K562 (cell line): Measurements from ENCODE around the gene DAPK2. TPM values are rescaled to one million over a fixed set of nuclear protein-coding genes. Genes with fewer than 3 reads are reported as not detected.

Experiments
- ATAC-seq: fragments of 200-7000 bp; cut with Tn5 transposase; 3 replicates; pipeline ENCODE4 v1.9.1; 2020; ENCODE audit warnings: moderate library complexity
- BruUV-seq: library from RNA; stranded (reverse); fragments of 400-500 nt; replicated peaks from 2 replicates; lab custom pipeline; 2021; lab: Mats Ljungman, UMichigan
- CTCF ChIA-PET: fragments of 300-600 bp; formaldehyde crosslinking; extraction: SDS; loops from one replicate; lab custom pipeline; 2021; ENCODE audit warnings: low intra/inter-chr PET ratio; lab: Yijun Ruan, JAX
- POLR2A ChIA-PET: fragments of 300-600, 350-650 bp; sonication (Branson Sonifier 250); formaldehyde crosslinking; extraction: SDS; loops from one replicate; lab custom pipeline; 2021; ENCODE audit warnings: antibody characterized with exemption, inconsistent platforms; lab: Yijun Ruan, JAX
- DNase-seq, 4 experiments: peaks; one replicate each; pipeline versions ENCODE4 v3.0.0 to v3.0.0-alpha.2; 2011 to 2018; ENCODE audit warnings: low spot score in 3 of 4, mixed read lengths in 3 of 4; ENCODE audit errors: extremely low read depth in 1 of 4
- FAIRE-seq: peaks from 2 replicates; lab custom pipeline; 2011; peaks lifted over from hg19 to GRCh38; lab: Jason Lieb, UNC
- H2AFZ ChIP-seq: 2 replicates; pipeline ENCODE4 v1.6.0; 2011; ENCODE audit warnings: low read depth, low read length, control low read depth, inconsistent platforms
- H3K27ac ChIP-seq: fragments of 200-600 bp; 3 replicates; pipeline ENCODE4 v1.8.0; 2011; ENCODE audit warnings: low read depth, mild to moderate bottlenecking, control low read depth, inconsistent platforms, low read length, moderate library complexity, mixed read lengths; ENCODE audit errors: extremely low read depth
- H3K27me3 ChIP-seq, 2 experiments: fragments of 300-600 bp in 1 of 2; 2 replicates in 1 of 2; 3 replicates in 1 of 2; pipeline versions ENCODE4 v1.6.0 to v1.8.0; 2011; ENCODE audit warnings: inconsistent platforms in 2 of 2, low read length in 2 of 2, mild to moderate bottlenecking in 1 of 2, mixed read lengths in 1 of 2, moderate library complexity in 1 of 2; ENCODE audit not compliant: control insufficient read depth in 2 of 2, insufficient read depth in 2 of 2
- H3K36me3 ChIP-seq: fragments of 300-600 bp; 3 replicates; pipeline ENCODE4 v1.8.0; 2011; ENCODE audit warnings: mild to moderate bottlenecking, low read length, inconsistent platforms; ENCODE audit not compliant: control insufficient read depth, insufficient read depth
- H3K4me1 ChIP-seq, 2 experiments: fragments of 200-600 bp in 1 of 2; replicated peaks in 1 of 2; 2 replicates in 1 of 2; 3 replicates in 1 of 2; pipeline versions ENCODE4 v1.5.1 to v1.8.0; 2011; ENCODE audit warnings: inconsistent platforms in 2 of 2, low read length in 2 of 2, mild to moderate bottlenecking in 1 of 2, mixed read lengths in 1 of 2, moderate library complexity in 1 of 2; ENCODE audit not compliant: control insufficient read depth in 2 of 2, insufficient read depth in 2 of 2
- H3K4me2 ChIP-seq: 2 replicates; pipeline ENCODE4 v1.6.1; 2011; ENCODE audit warnings: low read length, control low read depth, inconsistent platforms, mixed read lengths; ENCODE audit not compliant: insufficient read depth
- H3K4me3 ChIP-seq: fragments of 200-600 bp; sonication (generic), shearing (Covaris generic); 2 replicates; pipeline ENCODE4 v1.5.1; 2016; ENCODE audit warnings: control low read depth, inconsistent platforms
- H3K79me2 ChIP-seq: fragments of 200-600 bp; 3 replicates; pipeline ENCODE4 v1.8.0; 2011; ENCODE audit warnings: low read length, inconsistent platforms; ENCODE audit not compliant: control insufficient read depth, insufficient read depth
- H3K9ac ChIP-seq, 2 experiments: 2 replicates each; pipeline versions ENCODE4 v1.6.0 to v1.6.1; 2011; ENCODE audit warnings: low read depth in 2 of 2, low read length in 2 of 2, control low read depth in 1 of 2, inconsistent platforms in 1 of 2, mild to moderate bottlenecking in 1 of 2, mixed read lengths in 1 of 2; ENCODE audit not compliant: insufficient read depth in 1 of 2
- H3K9me1 ChIP-seq: one replicate; pipeline ENCODE4 v1.6.0; 2011; ENCODE audit warnings: inconsistent platforms, mild to moderate bottlenecking, low read length, moderate library complexity; ENCODE audit not compliant: control insufficient read depth, insufficient read depth
- H3K9me3 ChIP-seq: replicated peaks from 2 replicates; pipeline ENCODE4 v1.5.1; 2011; ENCODE audit warnings: low read depth, low read length, inconsistent platforms; ENCODE audit not compliant: control insufficient read depth, insufficient read depth
- H4K20me1 ChIP-seq: replicated peaks from 2 replicates; pipeline ENCODE4 v1.6.1; 2011; ENCODE audit warnings: low read length, inconsistent platforms, mixed read lengths; ENCODE audit not compliant: control insufficient read depth, insufficient read depth
- CCAR2 ChIP-seq: fragments of 200-400 bp; formaldehyde crosslinking; IDR thresholded peaks from 2 replicates; pipeline ENCODE4 v1.6.1; 2017; ENCODE audit warnings: mild to moderate bottlenecking, low read depth, low read length
- CREB5 ChIP-seq: fragments of 250-450 bp; sonication (Bioruptor Pico); IDR thresholded peaks from 2 replicates; pipeline ENCODE4 v1.5.0; 2020; ENCODE audit warnings: mild to moderate bottlenecking
- DIDO1 ChIP-seq: fragments of 450-650 bp; IDR thresholded peaks from 2 replicates; pipeline ENCODE4 v1.6.1; 2016; ENCODE audit warnings: low read depth, missing biosample characterization, missing genetic modification characterization
- E2F4 ChIP-seq: sonication (generic); formaldehyde crosslinking; IDR thresholded peaks from 2 replicates; pipeline ENCODE4 v1.8.0; 2022; ENCODE audit warnings: mild to moderate bottlenecking, low read depth, missing genetic modification reagents
- FUS ChIP-seq: fragments of 200-400 bp; formaldehyde crosslinking; optimal IDR thresholded peaks from 2 replicates; pipeline ENCODE3; 2017; ENCODE audit warnings: low read depth, low read length
- MBD1 ChIP-seq: fragments of 250-450 bp; sonication (Bioruptor Pico); IDR thresholded peaks from 2 replicates; pipeline ENCODE4 v1.8.0; 2022; ENCODE audit warnings: inconsistent platforms
- RREB1 ChIP-seq: fragments of 250-450 bp; sonication (Bioruptor Pico); IDR thresholded peaks from 2 replicates; pipeline ENCODE4 v1.4.0; 2020
- TRIM28 ChIP-seq: fragments of 450-650 bp; IDR thresholded peaks from 2 replicates; pipeline ENCODE4 v1.6.1; 2017
- ZNF143 ChIP-seq: sonication (generic); formaldehyde crosslinking; IDR thresholded peaks from 2 replicates; pipeline ENCODE4 v1.9.0; 2022; ENCODE audit warnings: mild to moderate bottlenecking, missing genetic modification reagents
- ZNF174 ChIP-seq: fragments of 250-450 bp; sonication (Bioruptor Pico); IDR thresholded peaks from 2 replicates; pipeline ENCODE4 v1.4.0; 2020; ENCODE audit warnings: mild to moderate bottlenecking
- ZNF395 ChIP-seq: fragments of 200-800 bp; sonication (Bioruptor generic); IDR thresholded peaks from 2 replicates; pipeline ENCODE4 v1.6.1; 2017; ENCODE audit warnings: missing genetic modification characterization, missing compliant biosample characterization
- ZNF444 ChIP-seq: fragments of 250-450 bp; sonication (Bioruptor Pico); IDR thresholded peaks from 2 replicates; pipeline ENCODE4 v1.4.0; 2020; ENCODE audit warnings: mild to moderate bottlenecking, moderate library complexity
- WGBS: fragments of 100-300 bp; shearing (Covaris generic); methylation state at CpG from one replicate; pipeline ENCODE4 v1.1.6; 2016; ENCODE audit warnings: low coverage, mixed read lengths; ENCODE audit not compliant: insufficient coverage; ENCODE audit errors: missing lambda C conversion rate; 5-methylcytosine and 5-hydroxymethylcytosine counted together
- in situ Hi-C: fragments of 300-500 bp; cut with MboI; formaldehyde crosslinking; loops from 4 replicates; pipeline ENCODE4 v1.15.0; 2018; ENCODE audit warnings: inconsistent platforms, mixed read lengths
- intact Hi-C: fragments of 100-400 bp; cut with micrococcal nuclease; formaldehyde crosslinking; loops from 2 replicates; pipeline ENCODE4 v1.14.2; 2022
- polyA plus RNA-seq, 8 experiments: library from polyadenylated mRNA; depleted of rRNA in 4 of 8; stranded (reverse) in 5 of 8; unstranded in 3 of 8; fragments of >200 nt; fragmentation: Nextera tagmentation in 2 of 8; fragmentation: Illumina TruSeq in 1 of 8; extraction: Ambion mirVana in 2 of 8; extraction: Trizol in 1 of 8; gene quantifications; 2 replicates each; pipeline versions ENCODE4 v1.2.1 to v1.2.3, GENCODE V29; 2011 to 2014; ENCODE audit warnings: inconsistent platforms in 1 of 8, missing spikeins in 1 of 8
- total RNA-seq, 7 experiments: library from RNA; depleted of rRNA in 6 of 7; stranded (reverse); fragments of >200 nt in 6 of 7; fragmentation: Illumina TruSeq in 2 of 7; extraction: Trizol in 2 of 7; gene quantifications; 2 replicates each; pipeline versions ENCODE4 v1.2.1 to v1.2.3, GENCODE V29; 2011 to 2021; ENCODE audit warnings: low replicate concordance in 1 of 7

DAPK2 gene
- total and polyA plus RNA-seq, 9 of the 15 experiments (the other 6 are each of a cell fraction or from before 2014, with no cell fraction given): 0.14 to 5.2 (median 2.2) TPM

- Histone ChIP-seq H3K9me1 (no peaks in the 10 kb centered on the region), H2AFZ (no peak overlapping the region), H3K9me3 (no peaks in the 10 kb centered on the region), H3K4me3 (no peak overlapping the region), H3K27ac (no peak overlapping the region), H3K79me2 (no peaks in the 10 kb centered on the region), H3K9ac (no peak overlapping the region), H3K4me1 (peaks cover 6 to 25% of the 10 kb centered on the region in 2 experiments), H3K27me3 (no peaks in the 10 kb centered on the region), H4K20me1 (no peaks in the 10 kb centered on the region), H3K36me3 (no peaks in the 10 kb centered on the region), H3K4me2 (no peak overlapping the region)
- in situ Hi-C loops (no loop called here), intact Hi-C loops (no loop called here)
- no TSS peak for BruUV-seq
- 32% methylated on average over 4 of the region's 4 CpGs for WGBS
- DNase-seq (no peak), FAIRE-seq (no peak), ATAC-seq (no peak)
- ChIA-PET CTCF (no interaction called here), POLR2A (interaction anchor here (1.4 kb wide), 1 partner anchor 10 kb away, joined by 5 read pairs; no protein-coding TSS in a partner anchor)
- TF ChIP-seq CREB5 (no peak), TRIM28 (no peak), MBD1 (no peak), FUS (no peak), RREB1 (CRISPR knock-in tag) (no peak), ZNF174 (CRISPR knock-in tag) (no peak), E2F4 (CRISPR knock-in tag) (no peak), DIDO1 (tag) (no peak), ZNF143 (CRISPR knock-in tag) (no peak), ZNF444 (CRISPR knock-in tag) (no peak), ZNF395 (CRISPR knock-in tag) (no peak), CCAR2 (no peak)
These were observed 78.7 kb downstream of the DAPK2 start for GRCh38 chr15:63967616-63968015.
